Measurements from ENCODE around the gene MIA.
"Not testable (repeated sequence)": the region's sequence is repeated elsewhere in the genome, so short reads cannot be mapped to it uniquely, and the experiment has no call there.

MIA gene

DNA sequence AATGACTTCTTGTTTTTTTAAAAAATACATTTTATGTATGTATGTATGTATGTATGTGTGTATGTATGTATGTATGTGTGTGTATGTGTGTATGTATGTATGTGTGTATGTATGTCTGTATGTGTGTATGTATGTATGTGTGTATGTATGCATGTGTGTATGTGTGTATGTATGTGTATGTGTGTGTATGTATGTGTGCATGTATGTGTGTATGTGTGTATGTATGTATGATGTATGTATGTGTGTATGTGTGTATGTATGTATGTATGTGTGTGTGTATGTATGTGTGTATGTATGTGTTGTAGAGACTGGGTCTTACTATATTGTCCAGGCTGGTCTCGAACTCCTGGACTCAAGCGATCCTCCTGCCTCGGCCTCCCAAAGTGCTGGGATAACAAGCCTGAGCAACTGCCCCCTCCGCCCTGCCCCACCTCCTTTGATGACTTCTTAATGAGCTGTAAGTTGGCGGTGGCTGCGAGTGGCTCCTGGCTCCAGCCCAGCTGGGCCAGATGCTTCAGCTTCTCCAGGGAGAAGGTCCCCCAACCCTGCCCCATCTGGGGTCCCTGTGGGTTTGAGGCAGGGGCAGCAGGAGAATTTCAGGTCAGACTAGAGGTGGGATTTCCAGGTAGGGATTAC lies 50.3 kb downstream of the MIA start:
- DNase-seq = not testable (repeated sequence)

- not testable (repeated sequence) for DNase-seq
These were observed 51.0 kb downstream of the MIA start for GRCh38 chr19:40826312-40826698.

DNA sequence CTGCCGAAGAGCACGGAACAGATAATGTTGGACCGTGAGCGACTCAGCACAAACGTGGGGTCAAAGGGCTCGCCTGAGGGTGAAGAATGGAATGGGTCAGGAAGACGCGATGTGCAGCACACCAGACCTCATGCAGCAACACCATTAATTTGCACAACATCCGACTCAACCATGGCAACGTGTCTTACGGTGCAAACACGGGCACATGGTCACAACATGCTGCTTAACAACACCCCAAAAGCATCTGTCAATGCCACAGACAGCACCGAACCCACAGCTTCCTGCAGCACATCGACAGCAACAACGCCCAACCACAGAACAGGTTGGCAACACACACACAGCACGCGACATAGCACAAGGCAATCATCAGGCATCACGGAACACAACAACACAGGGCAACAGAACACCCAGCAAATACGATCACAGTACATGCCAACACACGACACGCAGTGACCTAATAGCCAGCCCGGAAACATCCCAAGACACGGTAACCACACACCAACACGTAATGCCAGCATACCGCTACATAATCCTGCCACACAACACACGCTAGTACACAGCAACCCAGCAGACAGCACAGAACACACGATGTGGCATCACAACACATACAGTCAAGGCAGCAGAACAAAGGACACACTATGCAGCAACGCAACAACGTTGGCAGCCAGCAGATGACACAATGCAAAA lies 51.5 kb downstream of the MIA start:
- DNase-seq = peak; percentile 38

All from activated naive CD4-positive, alpha-beta T cell treated with Interleukin-2 at 50 U/mL for 16 hours (primary cell).